Measurements from ENCODE around the gene PYY.
"Not testable (repeated sequence)": the region's sequence is repeated elsewhere in the genome, so short reads cannot be mapped to it uniquely, and the experiment has no call there.

Gene PYY

DNA sequence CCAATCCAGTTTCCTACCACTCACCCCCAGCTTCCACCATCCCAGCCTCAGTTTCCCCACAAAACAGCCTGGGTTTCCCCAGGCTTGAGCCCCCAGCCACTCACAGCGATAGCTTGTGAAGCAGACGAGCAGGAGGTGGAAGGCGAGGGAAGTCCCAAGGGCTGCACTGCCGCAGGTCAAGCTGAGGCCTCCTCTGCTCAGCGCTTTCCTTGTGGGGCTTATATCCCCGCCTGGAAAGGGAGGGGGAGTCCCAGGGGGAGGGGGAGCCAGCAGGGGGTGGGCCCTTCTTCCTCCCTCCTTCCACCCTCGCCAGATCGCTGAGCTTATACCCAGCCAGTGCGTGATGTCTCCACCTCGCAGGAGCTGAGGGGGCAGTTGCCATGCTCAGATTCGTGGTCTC lies at the start of gene PYY:
PYY (minus strand) TSS at position 195 of the 400 bp plus-strand sequence. CDS start 457 bp downstream, outside the sequence.
- no peak for DNase-seq

DNA sequence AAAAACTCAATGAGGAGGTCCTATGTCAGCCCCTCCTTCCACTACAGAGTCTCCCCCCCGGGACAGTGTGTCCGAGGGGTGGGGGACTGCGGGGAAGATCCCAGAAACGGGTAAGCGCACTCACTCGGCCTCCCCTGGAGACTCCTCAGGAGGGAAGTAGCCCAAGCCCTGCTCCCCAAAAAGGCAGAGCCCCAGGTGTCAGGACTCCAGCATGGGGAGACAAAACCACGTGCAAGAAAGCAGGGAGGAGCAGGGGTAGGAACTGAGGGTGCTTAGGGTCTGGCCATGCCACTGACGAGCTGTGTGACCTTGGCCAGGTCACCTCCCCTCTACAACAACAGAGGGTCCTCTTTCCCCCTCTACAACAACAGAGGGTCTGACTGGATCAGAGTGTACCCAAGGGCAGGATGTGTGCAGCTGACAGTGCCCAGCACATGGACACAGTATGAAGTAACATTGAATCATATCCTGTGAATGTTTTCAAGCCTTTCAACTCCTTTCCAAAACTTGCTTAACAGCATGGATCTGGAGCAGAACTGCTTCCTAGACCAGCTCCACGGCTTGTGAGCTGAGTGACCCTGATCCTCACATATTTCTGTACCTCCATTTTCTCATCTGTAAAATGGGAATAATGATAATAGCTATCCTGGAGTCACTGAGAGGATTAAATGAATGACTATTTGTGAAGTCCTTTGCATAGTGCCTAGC lies 48.6 kb upstream of the PYY start:
- no peak for DNase-seq

DNA sequence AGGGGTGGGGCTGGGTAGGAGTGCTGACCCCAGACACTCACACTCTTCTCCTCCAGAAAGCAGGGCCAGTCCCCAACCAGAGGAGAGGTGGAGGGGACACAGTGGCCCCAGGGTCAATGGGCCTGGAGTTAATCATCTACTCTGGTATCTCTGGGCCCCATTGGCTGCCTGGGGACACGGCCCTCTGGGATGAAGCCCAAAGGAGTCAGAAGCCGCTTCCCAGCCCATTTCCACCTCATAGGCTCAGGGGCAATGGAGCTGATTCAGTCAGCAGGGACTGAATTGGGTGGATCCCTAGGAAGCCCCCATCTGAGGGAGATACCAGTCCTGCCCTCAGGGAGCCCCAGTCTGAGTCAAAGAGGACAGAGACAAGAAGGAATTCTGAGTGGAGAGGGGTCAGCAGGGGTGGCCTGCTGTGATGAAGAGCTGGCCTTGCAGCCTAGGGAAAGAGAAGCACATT lies 47.8 kb upstream of the PYY start:
- no peak for DNase-seq

DNA sequence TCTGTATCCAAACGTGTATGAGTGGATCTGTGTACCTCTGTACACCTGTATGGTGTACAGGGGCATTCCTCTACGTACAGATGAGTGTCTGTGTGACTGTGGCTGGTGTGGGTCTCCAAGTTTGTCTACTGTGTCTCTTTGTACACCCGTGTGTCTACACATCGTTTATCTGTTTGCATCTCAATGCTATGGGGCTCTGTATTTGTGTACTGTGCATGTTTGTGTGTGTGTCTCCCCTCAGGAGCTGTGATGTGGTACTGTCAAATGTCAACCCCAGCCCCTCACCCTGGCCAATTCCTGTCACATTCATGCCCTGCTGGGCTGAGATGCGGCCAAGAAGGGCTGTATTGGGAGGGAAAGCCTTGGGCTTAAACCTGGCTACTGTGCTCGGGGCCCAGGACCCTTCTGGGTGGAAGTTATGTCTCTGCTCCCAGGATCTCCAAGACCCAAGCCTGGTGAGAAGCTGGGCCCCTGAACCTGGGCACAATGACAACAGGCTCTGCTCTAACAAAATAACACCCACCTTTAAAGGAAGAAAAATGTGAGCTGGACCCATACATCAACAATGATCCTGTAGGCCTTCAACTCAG lies 47.2 kb upstream of the PYY start:
- DNase-seq = no peak

GRCh38 chr17:44000141-44000860 lies 46.6 kb upstream of the PYY start:
- DNase-seq = no peak

- no peak for DNase-seq
Measured at GRCh38 chr17:43999024-43999423, 45.3 kb upstream of the PYY start.

- DNase-seq = no peak
Measured at GRCh38 chr17:43998552-43998951, 44.8 kb upstream of the PYY start.

- DNase-seq = not testable (repeated sequence)
Measured at GRCh38 chr17:43997180-43997579, 43.4 kb upstream of the PYY start.

DNA sequence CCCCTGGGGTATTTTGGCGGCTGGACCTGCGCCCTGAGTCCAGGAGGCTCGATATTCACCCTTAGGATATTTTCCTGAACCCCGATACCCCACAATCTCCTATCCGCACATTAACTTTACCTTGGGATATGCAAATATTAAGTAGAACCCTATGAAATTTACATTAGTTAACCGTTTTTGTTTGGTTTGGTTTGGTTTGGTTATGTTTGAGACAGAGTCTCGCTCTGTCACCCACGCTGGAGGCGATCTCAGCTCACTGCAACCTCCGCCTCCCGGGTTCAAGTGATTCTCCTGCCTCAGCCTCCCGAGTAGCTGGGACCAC lies 41.4 kb upstream of the PYY start:
- DNase-seq = no peak

DNA sequence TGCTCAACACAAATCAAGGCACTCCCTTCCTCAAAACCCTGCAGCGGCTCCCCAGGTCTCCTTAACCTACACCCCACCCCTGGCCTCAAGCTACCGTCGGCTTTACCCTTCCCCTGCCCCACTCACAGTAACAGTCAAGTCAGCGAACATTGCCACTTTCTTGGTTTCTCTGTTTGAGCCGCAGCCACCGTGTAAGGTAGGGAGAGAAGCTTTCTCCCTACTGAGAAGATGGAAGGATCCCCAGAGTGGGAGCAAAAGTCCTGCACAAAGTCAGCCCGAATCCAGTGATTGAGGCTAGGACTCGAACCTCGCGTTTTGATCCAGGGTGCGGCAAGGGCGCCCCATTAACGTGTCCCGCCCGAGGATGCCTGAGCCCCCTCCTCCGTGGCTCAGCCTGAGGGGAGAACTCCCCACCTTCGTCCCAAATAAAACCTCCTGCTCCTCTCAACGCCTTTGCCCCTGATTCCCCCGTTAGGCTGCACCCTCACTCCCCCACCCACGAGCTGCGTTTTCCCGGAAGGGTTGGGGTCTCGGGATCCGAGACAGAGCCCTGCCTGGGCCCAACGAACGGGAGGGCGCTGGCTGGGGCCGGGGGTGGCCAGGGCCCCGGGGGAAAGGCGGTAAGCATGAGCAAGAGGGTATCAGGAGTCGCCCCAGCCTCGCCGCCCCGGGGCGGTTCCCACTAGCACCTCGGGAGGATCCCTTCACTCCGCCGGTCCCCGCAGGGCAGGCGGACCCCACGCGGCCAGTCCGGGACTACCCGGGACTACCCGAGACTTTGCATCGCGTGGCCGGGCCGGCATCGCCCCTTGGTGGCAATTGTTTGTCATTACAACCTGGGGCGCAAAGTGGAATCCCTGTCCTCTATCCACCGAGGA lies 40.8 kb upstream of the PYY start:
- peak; percentile 41 to 87 for DNase-seq

- no peak for DNase-seq
Measured at GRCh38 chr17:43992641-43993040, 38.9 kb upstream of the PYY start.

DNA sequence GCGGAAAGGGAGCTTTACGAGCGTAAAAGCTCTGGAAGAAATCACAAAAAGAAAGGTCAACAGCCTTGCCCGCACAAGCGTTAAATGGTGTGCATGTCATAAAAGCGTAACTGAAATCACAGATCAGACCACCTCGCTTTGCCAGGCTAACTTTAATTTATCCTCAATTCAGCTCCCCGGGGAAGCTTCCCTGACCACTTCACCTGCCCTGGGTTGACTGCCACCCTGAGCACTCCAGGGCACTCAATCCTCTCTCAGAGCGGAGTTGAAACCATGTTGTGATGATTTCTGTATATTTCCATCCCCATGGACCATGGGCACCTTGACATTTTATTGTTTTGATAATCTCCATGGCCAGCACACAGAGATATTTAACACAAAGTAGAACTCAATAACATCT lies 34.6 kb upstream of the PYY start:
- no peak for DNase-seq

DNA sequence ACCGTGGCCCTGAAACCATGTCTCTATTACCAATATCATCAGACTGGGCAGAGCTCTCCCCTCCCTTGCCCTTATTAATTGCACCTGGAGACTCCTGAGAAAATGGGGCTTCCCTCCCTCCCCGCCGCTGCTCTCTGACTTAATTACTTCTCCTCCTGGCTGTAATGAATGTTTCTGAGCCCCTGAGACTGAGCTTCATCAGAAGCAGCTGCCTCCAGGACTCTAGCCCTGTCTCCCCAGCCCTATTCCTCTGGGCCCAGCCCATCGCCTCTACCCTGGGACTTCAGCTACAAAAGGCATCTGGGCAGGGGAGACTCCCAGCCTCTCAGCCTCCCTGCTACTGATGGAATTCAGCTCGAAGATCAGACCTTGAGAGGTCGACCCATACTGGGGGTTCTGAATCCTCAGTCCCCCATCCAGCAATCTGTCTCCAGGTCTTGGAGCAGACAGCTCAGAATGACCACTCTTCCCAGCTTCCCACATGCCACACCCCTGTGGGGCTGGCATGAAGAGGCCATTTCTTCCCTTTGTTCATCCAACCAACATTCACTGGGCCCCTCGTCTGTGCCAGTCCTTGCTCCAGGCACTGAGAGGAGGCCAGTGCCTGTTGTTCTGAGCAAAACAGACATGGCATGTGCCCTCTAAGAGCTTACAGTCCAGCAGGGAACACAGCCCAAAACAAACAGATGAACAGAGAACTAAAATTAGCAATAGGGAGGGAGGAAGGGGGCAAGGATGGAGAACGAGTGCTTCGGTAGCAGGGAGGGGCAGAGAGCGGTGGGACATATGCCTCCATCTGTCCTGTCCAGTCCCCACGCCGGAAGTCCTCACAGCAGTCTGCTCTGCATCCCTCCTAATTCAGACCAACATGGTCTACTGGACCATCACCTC lies 33.6 kb upstream of the PYY start:
- no peak for DNase-seq

DNA sequence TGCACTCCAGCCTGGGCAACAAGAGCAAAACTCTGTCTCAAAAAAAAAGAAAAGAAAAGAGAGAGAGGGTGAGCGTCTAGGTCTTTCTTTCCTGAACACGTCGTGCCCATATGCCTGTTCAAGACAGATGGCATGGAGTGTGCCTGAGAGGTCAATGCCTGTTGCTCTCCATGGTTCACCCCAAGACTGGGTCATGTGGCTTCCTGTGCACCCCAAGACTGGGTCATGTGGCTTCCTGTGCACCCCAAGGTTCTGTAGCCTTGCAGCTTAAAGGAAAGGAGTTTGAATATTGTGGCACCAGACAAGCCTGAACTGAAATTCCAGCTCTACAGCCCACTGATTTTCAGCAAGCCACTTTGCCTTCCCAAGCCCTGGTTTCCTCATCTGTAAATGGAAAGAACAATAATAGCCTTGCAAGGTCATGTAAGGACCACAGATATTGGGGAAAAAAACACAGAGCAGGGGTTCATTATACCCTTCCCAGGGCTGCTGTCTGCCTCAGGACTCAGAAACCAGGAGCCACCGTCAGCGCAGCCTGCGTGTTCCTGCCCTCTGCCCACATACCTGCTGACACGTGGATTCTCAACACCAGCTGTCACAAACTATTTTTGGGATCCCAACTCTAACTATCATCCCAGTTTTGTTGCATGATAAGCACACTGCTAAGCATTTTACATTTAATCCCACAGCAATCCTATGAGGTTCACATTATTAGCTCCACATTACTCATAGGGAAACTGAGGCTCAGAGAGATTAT lies 32.7 kb upstream of the PYY start:
- DNase-seq = no peak

DNA sequence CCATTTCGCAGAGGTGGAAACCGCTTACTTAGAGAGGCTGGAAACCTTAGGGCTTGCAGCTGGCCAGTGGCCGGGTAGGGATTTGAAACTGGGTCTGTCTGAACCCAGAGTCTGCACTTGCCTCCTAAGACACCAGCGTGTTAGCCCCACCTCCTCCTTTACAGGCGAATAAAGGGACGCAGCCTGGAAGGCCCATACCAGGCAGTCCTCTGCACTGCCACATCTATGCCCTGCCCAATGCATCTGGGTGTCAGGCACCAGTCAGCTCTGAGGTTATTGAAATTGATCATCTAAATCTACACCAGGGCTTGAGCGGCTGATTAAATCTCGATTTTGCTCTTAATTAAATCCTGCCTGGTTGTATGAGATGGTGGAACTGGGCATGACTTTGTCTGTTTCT lies 30.8 kb upstream of the PYY start:
- no peak for DNase-seq

DNA sequence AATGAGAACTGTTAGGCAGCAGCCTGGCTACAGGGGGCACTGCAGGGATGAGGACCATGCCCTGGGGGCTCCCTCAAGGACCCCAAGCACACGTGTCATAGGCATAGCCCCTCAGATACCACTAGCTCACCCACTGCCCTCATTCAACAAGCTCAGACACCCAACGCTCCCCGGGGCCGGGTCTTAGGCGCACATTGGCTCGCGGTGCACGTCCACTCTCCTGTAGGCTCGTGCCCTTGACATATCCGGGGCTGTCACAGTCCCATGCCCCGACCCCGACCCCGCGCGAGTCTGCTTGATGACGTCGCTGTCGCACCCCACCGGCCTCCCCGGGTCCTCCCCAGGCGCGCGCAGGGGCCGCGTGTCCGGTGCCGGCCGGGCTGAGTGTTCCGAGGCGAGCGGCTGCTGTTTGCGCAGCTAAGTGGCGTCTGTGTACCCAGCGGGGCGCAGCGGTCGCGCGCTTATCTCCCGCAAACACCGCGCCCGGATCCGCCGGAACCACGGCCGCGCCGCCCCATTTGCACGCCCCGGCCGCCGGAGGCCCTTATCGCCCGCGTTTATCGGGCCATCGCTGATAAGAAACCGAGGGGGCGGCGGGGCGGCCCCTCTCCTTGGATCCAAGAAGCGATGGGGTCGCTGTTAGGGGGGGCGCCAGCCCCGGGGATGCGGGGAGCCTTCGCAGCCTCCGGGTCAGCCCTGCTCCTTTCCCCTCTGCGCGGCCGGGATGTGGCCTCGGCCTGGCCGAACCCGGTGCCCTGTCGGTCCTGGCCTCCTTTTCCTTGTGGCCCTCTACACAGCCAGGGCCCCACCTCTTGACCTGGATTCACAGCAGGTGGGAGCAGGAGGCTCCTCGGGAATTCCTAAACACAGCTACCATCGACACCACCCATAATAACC lies 30.0 kb upstream of the PYY start:
- DNase-seq = peak; percentile 20 to 53

DNA sequence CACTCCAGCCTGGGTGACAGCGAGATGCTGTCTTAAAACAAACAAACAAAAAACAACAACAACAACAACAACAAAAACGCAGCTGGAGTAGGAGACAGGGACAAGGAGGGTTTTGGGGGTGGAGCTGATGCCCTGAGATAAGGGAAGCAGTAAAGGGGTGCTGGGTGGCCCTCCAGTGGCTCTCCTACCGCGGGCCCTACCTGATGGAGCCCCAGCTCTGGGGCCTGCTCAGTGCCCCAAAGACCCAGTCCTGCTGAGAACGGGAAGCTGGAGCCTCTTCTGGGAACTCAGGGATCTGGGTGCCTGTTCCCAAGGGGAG lies 29.4 kb upstream of the PYY start:
- DNase-seq = no peak

DNA sequence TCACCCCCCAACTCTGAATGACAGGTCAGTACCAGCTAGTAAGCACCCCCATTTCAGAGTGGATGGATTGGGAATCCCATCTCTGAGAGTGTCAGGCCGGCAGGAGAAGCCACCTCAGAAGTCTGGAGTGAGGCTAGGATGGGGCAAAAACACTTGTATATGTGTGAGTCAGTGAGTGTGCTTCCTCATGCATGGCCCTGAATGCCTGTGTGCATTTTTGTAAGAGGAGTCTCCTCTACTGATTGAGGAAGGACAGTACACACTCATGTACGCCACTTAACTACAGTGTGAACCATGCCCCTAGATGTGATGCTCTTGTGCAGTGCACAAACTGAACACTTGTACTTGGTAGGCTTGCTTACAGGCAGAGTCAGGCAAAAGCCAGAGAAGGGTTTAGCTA lies 28.4 kb upstream of the PYY start:
- DNase-seq = no peak

- no peak for DNase-seq
Measured at GRCh38 chr17:43979671-43980070, 25.9 kb upstream of the PYY start.

- DNase-seq = no peak
Measured at GRCh38 chr17:43979011-43979410, 25.3 kb upstream of the PYY start.

DNA sequence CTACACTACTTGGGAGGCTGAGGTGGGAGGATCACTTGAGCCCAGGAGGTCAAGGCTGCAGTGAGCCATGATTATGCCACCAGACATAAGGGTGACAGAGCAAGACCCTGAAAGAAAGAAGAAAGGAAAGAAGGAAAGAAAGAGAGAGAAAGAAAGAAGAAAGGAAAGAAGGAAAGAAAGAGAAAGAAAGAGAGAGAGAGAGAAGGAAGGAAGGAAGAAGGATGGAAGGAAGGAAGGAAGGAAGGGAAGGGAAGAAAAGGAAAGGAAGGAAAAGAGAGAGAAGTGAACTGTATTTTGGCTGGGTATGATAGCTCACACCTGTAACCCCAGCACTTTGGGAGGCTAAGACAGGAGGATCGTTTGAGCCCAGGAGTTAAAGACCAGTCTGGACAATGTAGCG lies 24.3 kb upstream of the PYY start:
- DNase-seq = no peak
